WTC11 (cell line): Measurements from ENCODE around the gene ELFN2. TPM values are rescaled to one million over a fixed set of nuclear protein-coding genes. Genes with fewer than 3 reads are reported as not detected.

Experiments
- ATAC-seq: fragments of 200-7000 bp; cut with Tn5 transposase; 2 replicates; pipeline ENCODE4 v1.10.0; 2021; ENCODE audit warnings: mild to moderate bottlenecking, moderate library complexity
- CTCF ChIA-PET: fragments of 300-600 bp; sonication (Branson Sonifier 250); formaldehyde crosslinking; loops from one replicate; lab custom pipeline; 2021; ENCODE audit warnings: antibody characterized with exemption; lab: Charles Lee
- POLR2A ChIA-PET: fragments of 350-600 bp; sonication (Branson Sonifier 250); formaldehyde crosslinking; loops from one replicate; lab custom pipeline; 2021; ENCODE audit warnings: antibody characterized with exemption; lab: Charles Lee
- DNase-seq: peaks from one replicate; pipeline ENCODE4 v3.0.0; 2021; ENCODE audit warnings: low spot score
- H3K27ac Mint-ChIP-seq: 2 replicates; pipeline ENCODE4 v1.8.0; 2021; ENCODE audit warnings: mixed read lengths
- H3K27me3 Mint-ChIP-seq: 2 replicates; pipeline ENCODE4 v1.8.0; 2021; ENCODE audit warnings: low read depth, mild to moderate bottlenecking, moderate library complexity, mixed read lengths
- H3K36me3 Mint-ChIP-seq: 2 replicates; pipeline ENCODE4 v1.8.0; 2021; ENCODE audit warnings: mixed read lengths
- H3K4me1 Mint-ChIP-seq: 2 replicates; pipeline ENCODE4 v1.8.0; 2022; ENCODE audit warnings: mixed read lengths
- H3K4me3 Mint-ChIP-seq: 2 replicates; pipeline ENCODE4 v1.8.0; 2021; ENCODE audit warnings: mild to moderate bottlenecking, moderate library complexity, mixed read lengths
- H3K9me3 Mint-ChIP-seq: 2 replicates; pipeline ENCODE4 v1.8.0; 2021; ENCODE audit warnings: mixed read lengths
- ATF3 ChIP-seq: sonication (generic); formaldehyde crosslinking; conservative IDR thresholded peaks from 2 replicates; pipeline ENCODE4 v1.8.1; 2022; ENCODE audit warnings: mild to moderate bottlenecking, missing genetic modification reagents
- EMX1 ChIP-seq: fragments of 250-450 bp; sonication (Bioruptor Pico); IDR thresholded peaks from 2 replicates; pipeline ENCODE4 v1.8.0; 2021; ENCODE audit warnings: mild to moderate bottlenecking
- ETV6 ChIP-seq: sonication (generic); formaldehyde crosslinking; IDR thresholded peaks from 2 replicates; pipeline ENCODE4 v1.8.1; 2022; ENCODE audit warnings: mild to moderate bottlenecking, missing genetic modification reagents
- FOXP1 ChIP-seq: sonication (generic); formaldehyde crosslinking; IDR thresholded peaks from 2 replicates; pipeline ENCODE4 v1.8.0; 2022; ENCODE audit warnings: missing genetic modification reagents, mild to moderate bottlenecking, moderate library complexity, borderline replicate concordance
- FOXP4 ChIP-seq: sonication (generic); formaldehyde crosslinking; IDR thresholded peaks from 2 replicates; pipeline ENCODE4 v1.8.0; 2022; ENCODE audit warnings: mild to moderate bottlenecking, missing genetic modification reagents
- GABPB1 ChIP-seq: sonication (generic); formaldehyde crosslinking; IDR thresholded peaks from 2 replicates; pipeline ENCODE4 v1.8.1; 2023; ENCODE audit warnings: mild to moderate bottlenecking, missing genetic modification reagents
- HMGA2 ChIP-seq: fragments of 250-450 bp; sonication (Bioruptor Pico); IDR thresholded peaks from 2 replicates; pipeline ENCODE4 v1.4.0; 2021; ENCODE audit warnings: mild to moderate bottlenecking, moderate library complexity
- IRF1 ChIP-seq: sonication (generic); formaldehyde crosslinking; IDR thresholded peaks from 2 replicates; pipeline ENCODE4 v1.8.0; 2023; ENCODE audit warnings: missing genetic modification reagents
- JAZF1 ChIP-seq: fragments of 250-450 bp; sonication (Bioruptor Pico); IDR thresholded peaks from 2 replicates; pipeline ENCODE4 v1.9.0; 2021; ENCODE audit warnings: moderate library complexity, mild to moderate bottlenecking, inconsistent platforms
- JUN ChIP-seq: sonication (generic); formaldehyde crosslinking; IDR thresholded peaks from 2 replicates; pipeline ENCODE4 v1.8.0; 2023; ENCODE audit warnings: mild to moderate bottlenecking, missing genetic modification reagents
- MYBL2 ChIP-seq: sonication (generic); formaldehyde crosslinking; IDR thresholded peaks from 2 replicates; pipeline ENCODE4 v1.8.1; 2023; ENCODE audit warnings: mild to moderate bottlenecking, moderate library complexity, missing genetic modification reagents
- NR1H2 ChIP-seq: sonication (generic); formaldehyde crosslinking; IDR thresholded peaks from 2 replicates; pipeline ENCODE4 v1.9.0; 2021; ENCODE audit warnings: mild to moderate bottlenecking, moderate library complexity, missing genetic modification reagents
- RORB ChIP-seq: fragments of 250-450 bp; sonication (Bioruptor Pico); IDR thresholded peaks from 2 replicates; pipeline ENCODE4 v1.9.0; 2021; ENCODE audit warnings: mild to moderate bottlenecking
- SMAD4 ChIP-seq: sonication (generic); formaldehyde crosslinking; IDR thresholded peaks from 2 replicates; pipeline ENCODE4 v1.8.0; 2022; ENCODE audit warnings: mild to moderate bottlenecking, missing genetic modification reagents
- TP53 ChIP-seq: sonication (generic); formaldehyde crosslinking; IDR thresholded peaks from 2 replicates; pipeline ENCODE4 v1.8.1; 2023; ENCODE audit warnings: mild to moderate bottlenecking, missing genetic modification reagents
- ZMAT4 ChIP-seq: fragments of 250-450 bp; sonication (Bioruptor Pico); IDR thresholded peaks from 2 replicates; pipeline ENCODE4 v1.9.0; 2021; ENCODE audit warnings: mild to moderate bottlenecking
- ZNF121 ChIP-seq: sonication (generic); formaldehyde crosslinking; IDR thresholded peaks from 2 replicates; pipeline ENCODE4 v1.8.0; 2023; ENCODE audit warnings: missing genetic modification reagents
- ZNF219 ChIP-seq: sonication (generic); formaldehyde crosslinking; IDR thresholded peaks from 2 replicates; pipeline ENCODE4 v1.8.0; 2023; ENCODE audit warnings: missing genetic modification reagents, mild to moderate bottlenecking, borderline replicate concordance
- ZNF232 ChIP-seq: sonication (generic); formaldehyde crosslinking; IDR thresholded peaks from 2 replicates; pipeline ENCODE4 v1.8.0; 2022; ENCODE audit warnings: mild to moderate bottlenecking, missing genetic modification reagents
- total RNA-seq: library from RNA; stranded (reverse); gene quantifications from 3 replicates; pipeline ENCODE4 v1.2.3, GENCODE V29; 2021
- TF ChIP-seq, protein P1 (sequence below): sonication (generic); formaldehyde crosslinking; IDR thresholded peaks from 2 replicates; pipeline ENCODE4 v1.8.0; 2022; ENCODE audit warnings: missing genetic modification reagents
- TF ChIP-seq, protein P2 (sequence below): sonication (generic); formaldehyde crosslinking; IDR thresholded peaks from 2 replicates; pipeline ENCODE4 v1.8.1; 2023; ENCODE audit warnings: mild to moderate bottlenecking, moderate library complexity, missing genetic modification reagents
- TF ChIP-seq, protein P3 (sequence below): sonication (generic); formaldehyde crosslinking; IDR thresholded peaks from 2 replicates; pipeline ENCODE4 v1.8.1; 2022; ENCODE audit warnings: low read depth, mild to moderate bottlenecking, moderate library complexity, missing genetic modification reagents, borderline replicate concordance
- TF ChIP-seq, protein P4 (sequence below): fragments of 250-450 bp; sonication (Bioruptor Pico); IDR thresholded peaks from 2 replicates; pipeline ENCODE4 v1.9.0; 2021; ENCODE audit warnings: mild to moderate bottlenecking

Gene ELFN2
- total RNA-seq, 1 experiment from 2014 or later, result 0.87 TPM

DNA sequence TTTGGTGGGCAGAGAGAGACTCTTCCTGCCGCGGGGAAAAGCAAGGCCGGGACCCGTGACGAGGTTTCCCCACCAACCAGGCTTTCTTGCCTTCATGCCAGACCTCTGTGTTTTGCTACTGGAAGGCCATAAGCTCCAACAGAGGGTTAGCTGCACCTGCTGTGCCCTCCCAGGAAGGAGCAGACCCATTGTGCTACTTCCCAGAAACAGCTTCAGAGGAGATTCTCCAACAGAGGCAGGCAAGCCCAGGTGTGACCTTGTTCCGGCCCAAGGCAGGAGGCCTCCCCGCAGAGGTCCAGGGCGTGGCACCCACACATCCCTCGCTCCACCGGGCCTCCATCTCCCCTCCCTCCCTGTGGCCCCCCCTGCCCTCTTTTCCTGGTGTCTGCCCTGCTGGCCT, 57.8 kb downstream of the ELFN2 start (continued):
- TF ChIP-seq, protein P1, sequence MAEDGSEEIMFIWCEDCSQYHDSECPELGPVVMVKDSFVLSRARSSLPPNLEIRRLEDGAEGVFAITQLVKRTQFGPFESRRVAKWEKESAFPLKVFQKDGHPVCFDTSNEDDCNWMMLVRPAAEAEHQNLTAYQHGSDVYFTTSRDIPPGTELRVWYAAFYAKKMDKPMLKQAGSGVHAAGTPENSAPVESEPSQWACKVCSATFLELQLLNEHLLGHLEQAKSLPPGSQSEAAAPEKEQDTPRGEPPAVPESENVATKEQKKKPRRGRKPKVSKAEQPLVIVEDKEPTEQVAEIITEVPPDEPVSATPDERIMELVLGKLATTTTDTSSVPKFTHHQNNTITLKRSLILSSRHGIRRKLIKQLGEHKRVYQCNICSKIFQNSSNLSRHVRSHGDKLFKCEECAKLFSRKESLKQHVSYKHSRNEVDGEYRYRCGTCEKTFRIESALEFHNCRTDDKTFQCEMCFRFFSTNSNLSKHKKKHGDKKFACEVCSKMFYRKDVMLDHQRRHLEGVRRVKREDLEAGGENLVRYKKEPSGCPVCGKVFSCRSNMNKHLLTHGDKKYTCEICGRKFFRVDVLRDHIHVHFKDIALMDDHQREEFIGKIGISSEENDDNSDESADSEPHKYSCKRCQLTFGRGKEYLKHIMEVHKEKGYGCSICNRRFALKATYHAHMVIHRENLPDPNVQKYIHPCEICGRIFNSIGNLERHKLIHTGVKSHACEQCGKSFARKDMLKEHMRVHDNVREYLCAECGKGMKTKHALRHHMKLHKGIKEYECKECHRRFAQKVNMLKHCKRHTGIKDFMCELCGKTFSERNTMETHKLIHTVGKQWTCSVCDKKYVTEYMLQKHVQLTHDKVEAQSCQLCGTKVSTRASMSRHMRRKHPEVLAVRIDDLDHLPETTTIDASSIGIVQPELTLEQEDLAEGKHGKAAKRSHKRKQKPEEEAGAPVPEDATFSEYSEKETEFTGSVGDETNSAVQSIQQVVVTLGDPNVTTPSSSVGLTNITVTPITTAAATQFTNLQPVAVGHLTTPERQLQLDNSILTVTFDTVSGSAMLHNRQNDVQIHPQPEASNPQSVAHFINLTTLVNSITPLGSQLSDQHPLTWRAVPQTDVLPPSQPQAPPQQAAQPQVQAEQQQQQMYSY (CRISPR knock-in tag), result no peak
- TF ChIP-seq ZNF232 (CRISPR knock-in tag) (no peak), ATF3 (CRISPR knock-in tag) (no peak)

DNA sequence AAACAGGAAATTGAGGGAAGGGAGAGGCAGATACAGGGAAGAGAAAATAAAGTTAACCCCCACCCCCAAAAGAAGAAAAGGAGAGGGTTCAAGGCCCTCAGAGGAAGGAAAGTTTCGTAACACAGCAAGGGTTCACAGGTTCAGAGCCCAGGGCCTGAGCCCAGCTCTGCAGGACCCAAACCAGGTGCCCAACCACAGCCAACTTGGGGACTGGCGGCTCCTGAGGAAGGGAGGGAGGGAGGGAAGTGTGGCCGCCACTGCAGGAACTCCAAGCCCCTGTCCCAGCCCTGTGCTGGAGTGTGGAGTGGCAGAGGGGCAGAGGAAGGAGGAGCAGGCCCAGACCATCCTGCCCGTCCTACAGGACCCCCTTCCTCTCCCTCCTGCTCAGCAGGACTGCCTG, 59.2 kb downstream of the ELFN2 start:
- POLR2A ChIA-PET, result no interaction called here
- H3K4me3 Mint-ChIP-seq, result no peak overlapping the region
- no peak for TF ChIP-seq NR1H2
- TF ChIP-seq HMGA2 (CRISPR knock-in tag), result no peak
- no peak for TF ChIP-seq JAZF1 (CRISPR knock-in tag)
- TF ChIP-seq, protein P2, sequence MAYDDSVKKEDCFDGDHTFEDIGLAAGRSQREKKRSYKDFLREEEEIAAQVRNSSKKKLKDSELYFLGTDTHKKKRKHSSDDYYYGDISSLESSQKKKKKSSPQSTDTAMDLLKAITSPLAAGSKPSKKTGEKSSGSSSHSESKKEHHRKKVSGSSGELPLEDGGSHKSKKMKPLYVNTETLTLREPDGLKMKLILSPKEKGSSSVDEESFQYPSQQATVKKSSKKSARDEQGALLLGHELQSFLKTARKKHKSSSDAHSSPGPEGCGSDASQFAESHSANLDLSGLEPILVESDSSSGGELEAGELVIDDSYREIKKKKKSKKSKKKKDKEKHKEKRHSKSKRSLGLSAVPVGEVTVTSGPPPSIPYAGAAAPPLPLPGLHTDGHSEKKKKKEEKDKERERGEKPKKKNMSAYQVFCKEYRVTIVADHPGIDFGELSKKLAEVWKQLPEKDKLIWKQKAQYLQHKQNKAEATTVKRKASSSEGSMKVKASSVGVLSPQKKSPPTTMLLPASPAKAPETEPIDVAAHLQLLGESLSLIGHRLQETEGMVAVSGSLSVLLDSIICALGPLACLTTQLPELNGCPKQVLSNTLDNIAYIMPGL (CRISPR knock-in tag), result no peak
- TF ChIP-seq FOXP4 (CRISPR knock-in tag), result no peak
- no peak for TF ChIP-seq EMX1 (CRISPR knock-in tag)
- no peak for TF ChIP-seq ZNF121 (CRISPR knock-in tag)
- no peak for TF ChIP-seq ETV6 (CRISPR knock-in tag)
- TF ChIP-seq, protein P3, sequence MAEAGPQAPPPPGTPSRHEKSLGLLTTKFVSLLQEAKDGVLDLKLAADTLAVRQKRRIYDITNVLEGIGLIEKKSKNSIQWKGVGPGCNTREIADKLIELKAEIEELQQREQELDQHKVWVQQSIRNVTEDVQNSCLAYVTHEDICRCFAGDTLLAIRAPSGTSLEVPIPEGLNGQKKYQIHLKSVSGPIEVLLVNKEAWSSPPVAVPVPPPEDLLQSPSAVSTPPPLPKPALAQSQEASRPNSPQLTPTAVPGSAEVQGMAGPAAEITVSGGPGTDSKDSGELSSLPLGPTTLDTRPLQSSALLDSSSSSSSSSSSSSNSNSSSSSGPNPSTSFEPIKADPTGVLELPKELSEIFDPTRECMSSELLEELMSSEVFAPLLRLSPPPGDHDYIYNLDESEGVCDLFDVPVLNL (CRISPR knock-in tag), result no peak
- no peak for TF ChIP-seq MYBL2 (CRISPR knock-in tag)
- TF ChIP-seq FOXP1 (CRISPR knock-in tag), result no peak
- TF ChIP-seq TP53 (CRISPR knock-in tag), result no peak
- no peak for TF ChIP-seq ZMAT4 (CRISPR knock-in tag)
- TF ChIP-seq, protein P4, sequence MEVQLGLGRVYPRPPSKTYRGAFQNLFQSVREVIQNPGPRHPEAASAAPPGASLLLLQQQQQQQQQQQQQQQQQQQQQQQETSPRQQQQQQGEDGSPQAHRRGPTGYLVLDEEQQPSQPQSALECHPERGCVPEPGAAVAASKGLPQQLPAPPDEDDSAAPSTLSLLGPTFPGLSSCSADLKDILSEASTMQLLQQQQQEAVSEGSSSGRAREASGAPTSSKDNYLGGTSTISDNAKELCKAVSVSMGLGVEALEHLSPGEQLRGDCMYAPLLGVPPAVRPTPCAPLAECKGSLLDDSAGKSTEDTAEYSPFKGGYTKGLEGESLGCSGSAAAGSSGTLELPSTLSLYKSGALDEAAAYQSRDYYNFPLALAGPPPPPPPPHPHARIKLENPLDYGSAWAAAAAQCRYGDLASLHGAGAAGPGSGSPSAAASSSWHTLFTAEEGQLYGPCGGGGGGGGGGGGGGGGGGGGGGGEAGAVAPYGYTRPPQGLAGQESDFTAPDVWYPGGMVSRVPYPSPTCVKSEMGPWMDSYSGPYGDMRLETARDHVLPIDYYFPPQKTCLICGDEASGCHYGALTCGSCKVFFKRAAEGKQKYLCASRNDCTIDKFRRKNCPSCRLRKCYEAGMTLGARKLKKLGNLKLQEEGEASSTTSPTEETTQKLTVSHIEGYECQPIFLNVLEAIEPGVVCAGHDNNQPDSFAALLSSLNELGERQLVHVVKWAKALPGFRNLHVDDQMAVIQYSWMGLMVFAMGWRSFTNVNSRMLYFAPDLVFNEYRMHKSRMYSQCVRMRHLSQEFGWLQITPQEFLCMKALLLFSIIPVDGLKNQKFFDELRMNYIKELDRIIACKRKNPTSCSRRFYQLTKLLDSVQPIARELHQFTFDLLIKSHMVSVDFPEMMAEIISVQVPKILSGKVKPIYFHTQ (CRISPR knock-in tag), result no peak
- no peak for TF ChIP-seq IRF1 (CRISPR knock-in tag)
- no peak for TF ChIP-seq ZNF219 (CRISPR knock-in tag)
- no peak for TF ChIP-seq JUN (CRISPR knock-in tag)
- no peak for TF ChIP-seq SMAD4 (CRISPR knock-in tag)
- TF ChIP-seq GABPB1 (CRISPR knock-in tag), result no peak
- no peak for TF ChIP-seq RORB (CRISPR knock-in tag)
- no peaks in the 10 kb centered on the region for H3K9me3 Mint-ChIP-seq
- DNase-seq (no peak), ATAC-seq (peak; percentile 31)
- no peaks in the 10 kb centered on the region for H3K36me3 Mint-ChIP-seq
- H3K27ac Mint-ChIP-seq, result no peak overlapping the region
- H3K4me1 Mint-ChIP-seq, result peaks cover 16% of the 10 kb centered on the region
- CTCF ChIA-PET, result interaction anchor here (0.6 to 1.5 kb wide), 3 partner anchors 43 to 60 kb away, joined by 4 to 5 read pairs (median 4); no protein-coding TSS in a partner anchor
- H3K27me3 Mint-ChIP-seq, result no peaks in the 10 kb centered on the region
